CD4-positive, alpha-beta T cell (primary cell): Measurements from ENCODE around the gene ECI2. TPM values are rescaled to one million over a fixed set of nuclear protein-coding genes. Genes with fewer than 3 reads are reported as not detected.

ENCODE experiments used
- ATAC-seq: fragments of 200-7000 bp; cut with Tn5 transposase; one replicate; pipeline ENCODE4 v1.10.0; 2022; ENCODE audit warnings: mild to moderate bottlenecking; ENCODE audit not compliant: poor library complexity
- CTCF ChIA-PET: fragments of 350-600 bp; sonication (Branson Sonifier 250); formaldehyde crosslinking; loops from one replicate; lab custom pipeline; 2021; ENCODE audit warnings: antibody characterized with exemption, inconsistent platforms; lab: Charles Lee
- POLR2A ChIA-PET: fragments of 350-600 bp; sonication (Branson Sonifier 250); formaldehyde crosslinking; loops from one replicate; lab custom pipeline; 2021; ENCODE audit warnings: antibody characterized with exemption, inconsistent platforms; lab: Charles Lee
- DNase-seq, 14 experiments: peaks; one replicate each; pipeline ENCODE4 v3.0.0-alpha.2; 2013 to 2020; ENCODE audit warnings: mixed read lengths in 2 of 14
- H3K27ac ChIP-seq, 2 donors: one replicate each; pipeline versions ENCODE4 v1.5.1 to v1.7.0; 2013; ENCODE audit warnings: low read length in 2 of 2, low read depth in 1 of 2, mild to moderate bottlenecking in 1 of 2
- H3K27me3 ChIP-seq, 2 experiments: 1 replicate in 1 of 2; 2 replicates in 1 of 2; pipeline versions ENCODE4 v1.6.1 to v1.7.0; 2013; ENCODE audit warnings: low read length in 2 of 2, control low read depth in 1 of 2, mild to moderate bottlenecking in 1 of 2, moderate library complexity in 1 of 2; ENCODE audit not compliant: insufficient read depth in 2 of 2, control insufficient read depth in 1 of 2
- H3K36me3 ChIP-seq: one replicate; pipeline ENCODE4 v1.6.1; 2013; ENCODE audit warnings: low read length, control low read depth; ENCODE audit not compliant: insufficient read depth
- H3K4me1 ChIP-seq: one replicate; pipeline ENCODE4 v1.6.1; 2013; ENCODE audit warnings: low read length, control low read depth; ENCODE audit not compliant: insufficient read depth
- H3K4me3 ChIP-seq: one replicate; pipeline ENCODE4 v1.5.1; 2013; ENCODE audit warnings: mild to moderate bottlenecking, low read length, moderate library complexity
- H3K9me3 ChIP-seq, 2 experiments: 1 replicate in 1 of 2; 2 replicates in 1 of 2; pipeline versions ENCODE4 v1.6.1 to v1.7.0; 2013; ENCODE audit warnings: low read length in 2 of 2, mild to moderate bottlenecking in 2 of 2, control low read depth in 1 of 2, moderate library complexity in 1 of 2; ENCODE audit not compliant: control insufficient read depth in 1 of 2, insufficient read depth in 1 of 2
- H3K27ac Mint-ChIP-seq: one replicate; pipeline ENCODE4 v1.8.0; 2020; ENCODE audit warnings: mixed read lengths
- H3K27me3 Mint-ChIP-seq: one replicate; pipeline ENCODE4 v1.8.0; 2021; ENCODE audit warnings: mixed read lengths
- H3K36me3 Mint-ChIP-seq: one replicate; pipeline ENCODE4 v1.8.0; 2021; ENCODE audit warnings: low read depth, mixed read lengths
- H3K4me1 Mint-ChIP-seq: one replicate; pipeline ENCODE4 v1.8.0; 2021; ENCODE audit warnings: low read depth, mixed read lengths
- H3K4me3 Mint-ChIP-seq: one replicate; pipeline ENCODE4 v1.8.0; 2020; ENCODE audit warnings: mild to moderate bottlenecking, mixed read lengths
- H3K9me3 Mint-ChIP-seq: one replicate; pipeline ENCODE4 v1.8.0; 2020; ENCODE audit warnings: mixed read lengths
- CTCF ChIP-seq: fragments of 200-600 bp; IDR thresholded peaks from one replicate; pipeline ENCODE4 v1.8.0; 2022; ENCODE audit warnings: antibody characterized with exemption, mild to moderate bottlenecking
- intact Hi-C, 2 experiments: fragments of 100-400 bp; cut with DNase I in 1 of 2; cut with micrococcal nuclease in 1 of 2; formaldehyde crosslinking; loops; one replicate each; pipeline versions ENCODE4 v1.15.1 to v1.9.0; 2023 to 2025; cut with DNase I, micrococcal nuclease
- total RNA-seq, 174 experiments: library from RNA in 2 of 174; stranded (reverse) in 2 of 174; gene quantifications; one replicate each; pipeline ENCODE4 v1.2.3 and lab custom pipeline; 2021 to 2026

The ECI2 gene
- total RNA-seq, 2 experiments from 2014 or later = 25.6 to 30.1 TPM

GRCh38 chr6:4078691-4079471 is 56.5 kb downstream of the ECI2 start, which contains the start of gene FAM217A:
TSS of gene FAM217A (minus strand) at chr6:4079137. CDS start at chr6:4077414, 1,723 bp downstream.
- H3K4me3 Mint-ChIP-seq = no peak within 1 kb of the TSS
- no peaks in the 10 kb centered on the region for H3K36me3 ChIP-seq
- H3K4me1 ChIP-seq = no peaks in the 10 kb centered on the region
- H3K36me3 Mint-ChIP-seq = no peaks in the 10 kb centered on the region
- TF ChIP-seq CTCF = no peak
- no peak within 1 kb of the TSS for H3K27ac Mint-ChIP-seq
- H3K27me3 Mint-ChIP-seq = peaks cover 27% of the 10 kb centered on the region
- H3K9me3 ChIP-seq = peaks cover 0 to 3% of the 10 kb centered on the region in 2 experiments
- DNase-seq = no peak
- ChIA-PET POLR2A (no interaction called here), CTCF (no interaction called here)
- intact Hi-C loops = no loop called here
- no peak for ATAC-seq
- H3K27ac ChIP-seq = no peak within 1 kb of the TSS
- no peak within 1 kb of the TSS for H3K4me3 ChIP-seq
- no peaks in the 10 kb centered on the region for H3K9me3 Mint-ChIP-seq
- H3K27me3 ChIP-seq = peaks cover 0 to 4% of the 10 kb centered on the region in 2 experiments
- no peaks in the 10 kb centered on the region for H3K4me1 Mint-ChIP-seq

- Mint-ChIP-seq H3K4me3 (no peak overlapping the region), H3K27me3 (peaks cover 15% of the 10 kb centered on the region), H3K4me1 (no peaks in the 10 kb centered on the region), H3K27ac (no peak overlapping the region), H3K36me3 (no peaks in the 10 kb centered on the region), H3K9me3 (no peaks in the 10 kb centered on the region)
- Histone ChIP-seq H3K27me3 (peaks cover 0 to 4% of the 10 kb centered on the region in 2 experiments), H3K36me3 (no peaks in the 10 kb centered on the region), H3K27ac (no peak overlapping the region), H3K4me3 (no peak overlapping the region), H3K4me1 (no peaks in the 10 kb centered on the region), H3K9me3 (peaks cover 0 to 3% of the 10 kb centered on the region in 2 experiments)
- ChIA-PET CTCF (no interaction called here), POLR2A (no interaction called here)
- intact Hi-C loops = no loop called here
- no peak for TF ChIP-seq CTCF
- ATAC-seq = no peak
- DNase-seq = no peak
These were observed 60.7 kb downstream of the ECI2 start for GRCh38 chr6:4074478-4075235.

- H3K36me3 ChIP-seq = no peaks in the 10 kb centered on the region
- H3K27ac ChIP-seq = no peak overlapping the region
- Mint-ChIP-seq H3K9me3 (no peaks in the 10 kb centered on the region), H3K4me1 (no peaks in the 10 kb centered on the region), H3K27ac (no peak overlapping the region), H3K4me3 (no peak overlapping the region), H3K36me3 (no peaks in the 10 kb centered on the region), H3K27me3 (no peaks in the 10 kb centered on the region)
- ATAC-seq = no peak
- intact Hi-C loops = no loop called here
- TF ChIP-seq CTCF = no peak
- ChIA-PET POLR2A (no interaction called here), CTCF (no interaction called here)
- no peak for DNase-seq
- no peak overlapping the region for H3K4me3 ChIP-seq
- no peaks in the 10 kb centered on the region for H3K4me1 ChIP-seq
- H3K27me3 ChIP-seq = no peaks in the 10 kb centered on the region
- H3K9me3 ChIP-seq = no peaks in the 10 kb centered on the region
These were observed 64.0 kb downstream of the ECI2 start for GRCh38 chr6:4071330-4071729.
